ENCODE data around the gene ZNF106.

ZNF106 gene

DNA sequence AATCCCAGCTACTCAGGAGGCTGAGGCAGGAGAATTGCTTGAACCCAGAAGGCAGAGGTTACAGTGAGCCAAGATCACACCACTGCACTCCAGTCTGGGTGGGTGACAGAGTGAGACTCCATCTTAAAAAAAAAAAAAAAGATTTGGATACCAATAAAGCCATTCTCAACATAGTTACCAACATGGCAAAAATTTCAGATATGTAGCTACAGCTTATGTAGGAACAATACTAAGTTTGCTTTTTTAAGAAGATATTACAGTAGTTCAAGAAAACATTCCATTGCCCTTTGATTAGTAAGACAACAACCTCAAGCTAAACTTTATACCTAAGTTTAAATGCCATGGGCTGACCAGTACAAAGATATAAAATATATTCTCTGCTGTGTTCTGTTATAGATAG lies 34.4 kb downstream of the ZNF106 start:
- no peak for TF ChIP-seq POLR2A (IDR thresholded peaks at IDR 0.05; ENCODE audit: extremely low read depth, insufficient read length)
- TF ChIP-seq, protein P1, sequence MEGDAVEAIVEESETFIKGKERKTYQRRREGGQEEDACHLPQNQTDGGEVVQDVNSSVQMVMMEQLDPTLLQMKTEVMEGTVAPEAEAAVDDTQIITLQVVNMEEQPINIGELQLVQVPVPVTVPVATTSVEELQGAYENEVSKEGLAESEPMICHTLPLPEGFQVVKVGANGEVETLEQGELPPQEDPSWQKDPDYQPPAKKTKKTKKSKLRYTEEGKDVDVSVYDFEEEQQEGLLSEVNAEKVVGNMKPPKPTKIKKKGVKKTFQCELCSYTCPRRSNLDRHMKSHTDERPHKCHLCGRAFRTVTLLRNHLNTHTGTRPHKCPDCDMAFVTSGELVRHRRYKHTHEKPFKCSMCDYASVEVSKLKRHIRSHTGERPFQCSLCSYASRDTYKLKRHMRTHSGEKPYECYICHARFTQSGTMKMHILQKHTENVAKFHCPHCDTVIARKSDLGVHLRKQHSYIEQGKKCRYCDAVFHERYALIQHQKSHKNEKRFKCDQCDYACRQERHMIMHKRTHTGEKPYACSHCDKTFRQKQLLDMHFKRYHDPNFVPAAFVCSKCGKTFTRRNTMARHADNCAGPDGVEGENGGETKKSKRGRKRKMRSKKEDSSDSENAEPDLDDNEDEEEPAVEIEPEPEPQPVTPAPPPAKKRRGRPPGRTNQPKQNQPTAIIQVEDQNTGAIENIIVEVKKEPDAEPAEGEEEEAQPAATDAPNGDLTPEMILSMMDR (IDR thresholded peaks at IDR 0.05; ENCODE audit: low read depth, low read length): no peak
- no peak for TF ChIP-seq MYC (IDR thresholded peaks at IDR 0.05; ENCODE audit: low read depth, low read length)
- TF ChIP-seq, protein P2, sequence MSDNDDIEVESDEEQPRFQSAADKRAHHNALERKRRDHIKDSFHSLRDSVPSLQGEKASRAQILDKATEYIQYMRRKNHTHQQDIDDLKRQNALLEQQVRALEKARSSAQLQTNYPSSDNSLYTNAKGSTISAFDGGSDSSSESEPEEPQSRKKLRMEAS (IDR thresholded peaks at IDR 0.05; ENCODE audit: low read depth, low read length): no peak
- no peak overlapping the region for H3K4me3 ChIP-seq (ENCODE audit: low read depth, low read length)
- DNase-seq (ENCODE audit: low read depth): no peak

DNA sequence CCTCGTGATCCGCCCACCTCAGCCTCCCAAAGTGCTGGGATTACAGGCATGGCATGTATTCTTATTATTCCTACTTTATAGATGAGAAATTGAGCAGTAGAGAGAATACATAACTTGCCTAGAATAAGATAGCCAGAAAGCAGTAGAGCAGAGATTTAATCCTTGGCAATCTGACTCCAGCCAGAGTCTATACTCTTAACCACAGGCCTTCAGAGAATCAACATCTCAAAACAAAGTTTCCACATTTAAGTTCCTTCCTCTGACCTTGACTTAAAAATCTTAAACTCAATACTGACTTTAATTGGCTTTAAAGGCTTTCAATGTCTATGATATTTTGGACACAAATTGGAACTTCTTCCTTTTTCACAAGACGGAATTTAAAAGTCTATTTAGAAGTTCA lies 37.1 kb downstream of the ZNF106 start:
- H3K4me3 ChIP-seq (ENCODE audit: low read depth, low read length): no peak overlapping the region
- DNase-seq (ENCODE audit: low read depth): no peak
- TF ChIP-seq, protein P2 (IDR thresholded peaks at IDR 0.05; ENCODE audit: low read depth, low read length): no peak
- TF ChIP-seq POLR2A (IDR thresholded peaks at IDR 0.05; ENCODE audit: extremely low read depth, insufficient read length) (no peak), MYC (IDR thresholded peaks at IDR 0.05; ENCODE audit: low read depth, low read length) (no peak)
- TF ChIP-seq, protein P1 (IDR thresholded peaks at IDR 0.05; ENCODE audit: low read depth, low read length): no peak

DNA sequence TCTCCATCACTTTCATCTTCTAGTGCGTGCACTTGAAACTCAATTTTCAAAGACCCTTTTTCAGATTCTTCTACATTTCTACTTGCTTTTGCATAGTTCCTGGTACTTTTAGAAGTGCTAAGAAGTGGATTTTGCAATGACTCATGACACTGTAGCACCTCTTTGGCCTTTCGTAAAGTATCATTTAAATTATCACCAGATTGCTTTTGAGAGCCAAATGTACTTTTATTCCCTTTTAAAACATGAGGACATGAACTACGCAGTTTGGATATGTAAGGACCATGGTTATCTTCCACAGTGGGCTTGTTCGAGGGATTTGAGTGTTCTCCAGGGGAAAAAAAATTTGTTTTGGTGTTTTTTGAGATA lies 40.5 kb downstream of the ZNF106 start:
- no peak for TF ChIP-seq POLR2A (IDR thresholded peaks at IDR 0.05; ENCODE audit: extremely low read depth, insufficient read length)
- TF ChIP-seq, protein P2 (IDR thresholded peaks at IDR 0.05; ENCODE audit: low read depth, low read length): no peak
- TF ChIP-seq, protein P1 (IDR thresholded peaks at IDR 0.05; ENCODE audit: low read depth, low read length): no peak
- TF ChIP-seq MYC (IDR thresholded peaks at IDR 0.05; ENCODE audit: low read depth, low read length): no peak
- DNase-seq (ENCODE audit: low read depth): no peak
- no peak overlapping the region for H3K4me3 ChIP-seq (ENCODE audit: low read depth, low read length)

DNA sequence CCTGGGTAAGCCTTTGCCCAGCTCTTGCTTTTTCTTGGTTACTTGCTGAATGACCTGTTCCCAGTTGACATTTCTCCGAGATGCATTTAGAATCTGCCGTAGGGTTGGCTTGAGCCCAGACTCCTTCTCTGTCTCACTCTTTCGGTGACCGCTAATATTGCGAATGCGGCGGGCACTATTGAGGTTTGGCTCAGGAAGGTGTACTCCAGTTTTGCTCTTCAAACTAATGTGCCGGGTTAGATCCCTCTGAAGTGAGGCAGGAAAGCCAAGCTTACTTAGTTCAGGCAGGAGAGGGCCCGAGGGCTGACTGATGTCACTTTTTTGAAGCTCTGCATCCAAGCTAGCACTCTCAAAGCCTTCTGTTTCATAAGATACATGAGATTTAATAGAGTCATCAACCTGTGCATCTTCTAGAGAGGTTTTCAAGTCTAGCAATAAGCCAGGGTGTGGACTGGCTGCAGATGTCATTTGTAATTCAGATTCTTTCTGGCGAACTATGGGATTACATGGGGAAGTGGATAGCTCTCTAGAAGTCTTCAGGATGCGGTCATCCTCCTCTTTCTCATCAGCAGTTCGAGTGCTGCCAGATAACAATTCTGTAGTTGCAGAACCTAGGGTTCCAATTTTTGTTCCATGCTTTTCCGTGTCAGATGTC lies 41.0 kb downstream of the ZNF106 start:
- TF ChIP-seq POLR2A (IDR thresholded peaks at IDR 0.05; ENCODE audit: extremely low read depth, insufficient read length) (no peak), MYC (IDR thresholded peaks at IDR 0.05; ENCODE audit: low read depth, low read length) (no peak)
- TF ChIP-seq, protein P2 (IDR thresholded peaks at IDR 0.05; ENCODE audit: low read depth, low read length): no peak
- TF ChIP-seq, protein P1 (IDR thresholded peaks at IDR 0.05; ENCODE audit: low read depth, low read length): no peak
- DNase-seq (ENCODE audit: low read depth): no peak

DNA sequence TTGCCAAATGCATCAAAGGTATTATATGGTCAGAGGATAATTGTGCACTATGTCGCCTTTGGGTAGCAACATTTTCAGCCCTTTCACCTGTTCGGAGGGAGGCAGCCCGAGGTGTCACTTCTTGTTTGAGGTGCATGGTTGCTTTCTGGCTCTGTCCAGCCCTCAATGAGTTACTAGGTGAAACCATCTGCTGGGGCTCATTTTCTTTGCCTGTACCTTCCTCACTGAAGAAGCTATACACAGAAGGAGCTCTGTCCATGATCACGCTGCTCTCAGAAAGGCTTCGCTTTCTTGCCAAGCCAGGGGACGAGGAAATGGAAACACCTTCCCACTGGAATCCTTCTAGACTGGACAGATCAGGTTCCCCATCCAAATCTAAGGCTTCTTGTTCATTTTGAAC lies 42.7 kb downstream of the ZNF106 start:
- TF ChIP-seq MYC (IDR thresholded peaks at IDR 0.05; ENCODE audit: low read depth, low read length): no peak
- no peak for TF ChIP-seq POLR2A (IDR thresholded peaks at IDR 0.05; ENCODE audit: extremely low read depth, insufficient read length)
- TF ChIP-seq, protein P1 (IDR thresholded peaks at IDR 0.05; ENCODE audit: low read depth, low read length): no peak
- TF ChIP-seq, protein P2 (IDR thresholded peaks at IDR 0.05; ENCODE audit: low read depth, low read length): no peak
- DNase-seq (ENCODE audit: low read depth): no peak
- H3K4me3 ChIP-seq (ENCODE audit: low read depth, low read length): no peak overlapping the region

More for the DNA sequence above, 41.0 kb downstream of the ZNF106 start:
- H3K4me3 ChIP-seq (ENCODE audit: low read depth, low read length): no peak overlapping the region

Measured in NB4 (cell line).